ENCODE results near the gene LPAR2.

Gene LPAR2

GRCh38 chr19:19584356-19584755 lies 43.7 kb downstream of the LPAR2 start:
- H3K27ac ChIP-seq (ENCODE audit: low read length): no peak overlapping the region
- no peaks in the 10 kb centered on the region for H4K20me1 ChIP-seq (ENCODE audit: insufficient read depth, low read length)
- H3K9me2 ChIP-seq (replicated peaks; ENCODE audit: insufficient read depth, low read length): no peaks in the 10 kb centered on the region
- H3K4me1 ChIP-seq (ENCODE audit: low read length): no peaks in the 10 kb centered on the region
- H3K27me3 ChIP-seq (replicated peaks; ENCODE audit: insufficient read depth, low read length): peaks cover 6% of the 10 kb centered on the region
- H3K9ac ChIP-seq (ENCODE audit: low read length): no peak overlapping the region
- H3F3A ChIP-seq (ENCODE audit: insufficient read depth, low read length): no peaks in the 10 kb centered on the region
- H3K9me3 ChIP-seq (replicated peaks; ENCODE audit: insufficient read depth, low read length): no peaks in the 10 kb centered on the region
- TF ChIP-seq EZH2phosphoT487 (IDR thresholded peaks at IDR 0.05; ENCODE audit: low read length) (no peak), CTCF (IDR thresholded peaks at IDR 0.05; ENCODE audit: low read length) (no peak), EZH2 (optimal IDR thresholded peaks at IDR 0.05; ENCODE audit: low read depth, low read length) (no peak)
- no peak overlapping the region for H3K4me2 ChIP-seq (ENCODE audit: low read depth, low read length)
- H3K36me3 ChIP-seq (replicated peaks; ENCODE audit: insufficient read depth, low read length): no peaks in the 10 kb centered on the region
- no peak overlapping the region for H3K4me3 ChIP-seq (ENCODE audit: low read length)
- H2AFZ ChIP-seq (ENCODE audit: low read length): no peak overlapping the region
- no peaks in the 10 kb centered on the region for H3K79me2 ChIP-seq (ENCODE audit: low read length)
- DNase-seq: no peak

- H3K79me2 ChIP-seq (ENCODE audit: low read length): no peaks in the 10 kb centered on the region
- H3K36me3 ChIP-seq (replicated peaks; ENCODE audit: insufficient read depth, low read length): no peaks in the 10 kb centered on the region
- no peak overlapping the region for H3K4me2 ChIP-seq (ENCODE audit: low read depth, low read length)
- H3K9ac ChIP-seq (ENCODE audit: low read length): no peak overlapping the region
- no peaks in the 10 kb centered on the region for H4K20me1 ChIP-seq (ENCODE audit: insufficient read depth, low read length)
- H3K4me1 ChIP-seq (ENCODE audit: low read length): no peaks in the 10 kb centered on the region
- no peak overlapping the region for H3K27ac ChIP-seq (ENCODE audit: low read length)
- peaks cover 6% of the 10 kb centered on the region for H3K27me3 ChIP-seq (replicated peaks; ENCODE audit: insufficient read depth, low read length)
- H3K9me2 ChIP-seq (replicated peaks; ENCODE audit: insufficient read depth, low read length): no peaks in the 10 kb centered on the region
- no peaks in the 10 kb centered on the region for H3F3A ChIP-seq (ENCODE audit: insufficient read depth, low read length)
- H2AFZ ChIP-seq (ENCODE audit: low read length): no peak overlapping the region
- no peak for DNase-seq
- TF ChIP-seq EZH2phosphoT487 (IDR thresholded peaks at IDR 0.05; ENCODE audit: low read length) (no peak), EZH2 (optimal IDR thresholded peaks at IDR 0.05; ENCODE audit: low read depth, low read length) (no peak), CTCF (IDR thresholded peaks at IDR 0.05; ENCODE audit: low read length) (no peak)
- no peak overlapping the region for H3K4me3 ChIP-seq (ENCODE audit: low read length)
- H3K9me3 ChIP-seq (replicated peaks; ENCODE audit: insufficient read depth, low read length): no peaks in the 10 kb centered on the region
These were observed 45.5 kb downstream of the LPAR2 start for GRCh38 chr19:19582471-19582870.

GRCh38 chr19:19581391-19581790 lies 46.6 kb downstream of the LPAR2 start:
- Histone ChIP-seq H2AFZ (ENCODE audit: low read length) (no peak overlapping the region), H3K4me3 (ENCODE audit: low read length) (no peak overlapping the region), H3K9me3 (replicated peaks; ENCODE audit: insufficient read depth, low read length) (no peaks in the 10 kb centered on the region), H3K9me2 (replicated peaks; ENCODE audit: insufficient read depth, low read length) (no peaks in the 10 kb centered on the region), H3K9ac (ENCODE audit: low read length) (no peak overlapping the region), H3K4me1 (ENCODE audit: low read length) (no peaks in the 10 kb centered on the region), H3K79me2 (ENCODE audit: low read length) (no peaks in the 10 kb centered on the region), H3K36me3 (replicated peaks; ENCODE audit: insufficient read depth, low read length) (no peaks in the 10 kb centered on the region), H3K27me3 (replicated peaks; ENCODE audit: insufficient read depth, low read length) (peaks cover 6% of the 10 kb centered on the region), H4K20me1 (ENCODE audit: insufficient read depth, low read length) (no peaks in the 10 kb centered on the region), H3K27ac (ENCODE audit: low read length) (no peak overlapping the region), H3K4me2 (ENCODE audit: low read depth, low read length) (no peak overlapping the region), H3F3A (ENCODE audit: insufficient read depth, low read length) (no peaks in the 10 kb centered on the region)
- no peak for DNase-seq
- TF ChIP-seq EZH2phosphoT487 (IDR thresholded peaks at IDR 0.05; ENCODE audit: low read length) (no peak), CTCF (IDR thresholded peaks at IDR 0.05; ENCODE audit: low read length) (no peak), EZH2 (optimal IDR thresholded peaks at IDR 0.05; ENCODE audit: low read depth, low read length) (no peak)

All from MM.1S (cell line).